GM21423 (cell line): ENCODE measurements around the gene IGFBP6.
"Not testable (repeated sequence)": the region's sequence is repeated elsewhere in the genome, so short reads cannot be mapped to it uniquely, and the experiment has no call there.

Experiments used
- ATAC-seq: cut with Tn5 transposase; IDR thresholded peaks from one replicate; pipeline ENCODE4 v1.9.1; 2021; ENCODE audit warnings: mild to moderate bottlenecking, moderate library complexity; ENCODE audit not compliant: unreplicated experiment

The IGFBP6 gene

DNA sequence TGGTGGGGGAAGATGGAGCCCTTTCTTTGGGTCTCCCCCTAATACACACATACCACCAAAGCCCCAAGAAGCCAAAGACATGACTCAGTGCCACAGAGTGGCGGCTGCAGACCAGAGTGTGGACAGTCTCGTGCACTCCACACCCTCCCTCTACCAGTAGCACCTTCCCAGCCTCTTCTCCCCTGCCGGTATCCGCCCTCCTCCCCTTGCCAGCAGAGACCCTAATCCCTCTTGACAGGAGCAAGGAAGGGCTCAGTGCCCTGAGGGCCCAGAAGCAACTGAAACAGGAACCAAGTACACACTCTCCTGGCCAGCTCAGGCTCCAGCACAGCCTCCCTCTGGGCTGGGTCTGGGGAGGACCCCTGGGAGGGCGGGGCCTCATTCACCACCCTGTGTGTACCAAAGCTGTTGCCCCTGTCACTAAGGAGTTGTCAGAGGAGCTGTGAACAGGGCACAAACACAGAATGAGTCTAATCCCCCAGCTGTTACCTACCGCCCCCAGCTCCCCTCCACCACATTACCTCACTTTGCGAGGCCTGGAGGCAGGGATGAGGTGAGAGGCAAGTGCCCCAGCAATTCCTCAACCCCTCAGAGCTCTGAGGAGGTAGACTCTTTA lies 26.5 kb upstream of the IGFBP6 start:
- ATAC-seq: no peak

GRCh38 chr12:53071591-53072551 lies 25.6 kb upstream of the IGFBP6 start:
- no peak for ATAC-seq

- no peak for ATAC-seq
Measured at GRCh38 chr12:53073881-53074280, 23.6 kb upstream of the IGFBP6 start.

DNA sequence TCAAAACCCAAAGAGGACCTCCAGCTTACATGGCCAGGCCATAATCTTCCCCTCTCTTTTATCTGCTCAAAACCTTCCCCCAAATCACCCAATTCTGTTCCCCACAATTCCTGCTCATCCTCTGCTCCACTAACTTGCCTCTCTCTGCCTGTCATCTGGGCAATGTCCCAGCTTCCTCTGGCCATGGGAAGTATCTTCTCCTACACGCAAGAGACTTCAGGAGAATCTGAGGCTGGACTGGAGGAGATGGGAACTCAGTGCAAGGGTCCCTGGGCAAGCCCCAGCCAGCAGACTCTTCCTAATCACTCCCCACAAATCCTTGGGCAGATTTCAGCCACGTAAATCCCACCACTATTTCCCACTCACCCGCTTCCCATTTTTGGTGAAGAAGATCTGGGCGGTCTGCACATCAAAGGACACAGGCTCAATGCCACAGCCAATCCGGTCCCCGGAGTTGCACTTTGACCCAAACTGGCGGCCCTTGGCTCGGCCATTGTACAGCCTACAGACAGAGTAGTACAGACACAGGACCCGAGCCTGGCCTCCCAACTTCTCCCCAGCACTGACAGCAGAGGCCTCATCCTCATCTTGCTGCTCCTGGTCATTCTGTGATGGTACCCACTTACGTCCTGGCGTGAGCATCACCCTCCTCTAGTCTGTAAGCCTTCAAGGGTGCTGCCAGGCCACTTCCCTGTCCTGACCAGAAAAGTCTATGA lies 23.0 kb upstream of the IGFBP6 start:
- ATAC-seq: no peak

DNA sequence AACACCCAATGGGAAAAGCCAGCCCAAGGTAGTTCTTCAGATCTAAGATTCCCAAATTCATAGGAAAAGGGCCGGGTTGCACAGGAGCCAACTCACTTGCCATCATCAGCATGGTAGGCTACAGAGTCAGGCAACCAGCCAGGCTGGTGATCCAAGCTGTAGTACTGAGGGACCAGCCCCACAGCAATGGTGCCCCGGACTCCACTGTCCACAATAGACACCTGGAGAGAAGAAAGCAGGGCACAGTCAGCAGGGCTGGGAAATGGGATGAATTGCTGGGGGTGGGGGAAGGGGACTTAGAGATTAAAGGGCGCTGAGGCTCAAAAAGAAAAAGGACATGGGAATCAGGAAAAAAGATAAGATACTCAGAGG lies 22.5 kb upstream of the IGFBP6 start:
- ATAC-seq: no peak

DNA sequence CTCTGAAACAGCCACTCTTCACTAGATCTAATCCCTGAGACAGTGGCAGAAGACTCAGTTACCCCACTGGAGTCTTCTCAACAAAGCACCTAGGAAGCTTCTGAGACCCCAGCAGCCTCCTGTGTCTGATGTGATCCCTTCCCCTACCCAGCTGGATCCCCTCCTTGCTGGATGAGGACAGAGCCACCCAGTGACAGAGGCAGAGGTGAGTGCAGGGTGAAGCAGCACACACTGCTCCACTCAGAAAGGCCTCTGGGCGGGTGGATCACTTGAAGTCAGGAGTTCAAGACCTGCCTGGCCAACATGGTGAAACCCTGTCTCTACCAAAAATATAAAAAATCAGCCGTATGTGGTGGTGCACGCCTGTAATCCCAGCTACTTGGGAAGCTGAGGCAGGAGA lies 21.0 kb upstream of the IGFBP6 start:
- no peak for ATAC-seq

DNA sequence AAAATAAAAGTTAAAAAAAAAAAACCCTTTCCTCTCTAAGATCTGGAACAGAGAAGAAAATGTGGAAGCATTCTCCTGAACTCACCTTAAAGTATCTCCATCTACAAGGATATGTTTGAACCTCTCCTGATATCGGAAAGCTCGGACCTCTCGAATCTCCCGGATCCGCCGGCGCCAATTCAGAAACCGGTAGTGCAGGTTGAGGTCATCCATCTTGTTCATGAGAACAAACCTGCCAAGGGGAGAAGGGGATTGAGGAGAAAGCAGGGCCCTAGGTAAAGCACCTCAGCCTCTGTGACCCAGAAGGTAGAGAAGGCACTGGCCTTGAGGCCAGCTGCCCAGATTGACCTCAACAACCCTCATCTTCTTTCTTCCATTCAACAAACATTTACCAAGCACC lies 20.4 kb upstream of the IGFBP6 start:
- ATAC-seq: no peak

DNA sequence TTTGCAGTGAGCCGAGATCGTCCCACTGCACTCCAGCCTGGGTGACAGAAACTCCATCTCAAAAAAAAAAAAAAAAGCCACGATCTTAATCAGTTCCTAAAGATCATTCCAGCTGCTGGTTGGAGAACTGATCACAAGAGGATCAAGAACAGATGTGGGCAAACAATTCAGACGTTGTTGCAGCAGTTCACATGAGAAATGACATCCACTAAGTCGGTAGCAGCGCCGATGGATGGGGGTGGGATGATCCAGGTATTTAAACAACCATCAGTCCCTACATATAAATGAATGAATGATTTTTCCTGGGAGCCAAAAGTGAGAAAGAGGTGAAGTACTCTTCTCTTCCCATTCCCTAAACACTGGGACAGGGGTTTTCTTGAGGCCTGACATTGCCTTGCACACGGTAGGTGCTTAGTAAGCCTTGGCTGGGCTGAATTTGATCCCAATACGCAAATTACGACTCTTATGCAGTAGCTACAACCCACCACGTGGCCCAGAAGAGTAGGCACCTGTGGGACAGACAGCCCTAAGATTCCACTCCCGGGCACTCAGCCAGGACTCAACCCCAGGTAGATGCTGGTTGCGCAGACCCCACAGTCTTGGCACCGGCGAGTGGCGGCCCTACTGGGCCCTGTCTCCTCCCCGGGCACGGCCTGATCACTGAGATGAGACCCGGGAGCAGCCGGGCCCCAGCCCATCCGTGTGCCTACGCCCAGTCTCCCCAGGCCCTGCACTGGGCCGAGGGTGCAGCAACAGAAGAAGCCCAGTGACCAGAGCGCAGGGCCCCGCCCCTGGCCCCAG lies 18.8 kb upstream of the IGFBP6 start:
- peak; percentile 9 for ATAC-seq

GRCh38 chr12:53079226-53080117 lies 18.0 kb upstream of the IGFBP6 start, which contains the start of gene SPRYD3:
Gene SPRYD3 (minus strand): TSS chr12:53079390. CDS start chr12:53079333, 57 bp downstream.
- ATAC-seq: peak; percentile 99

GRCh38 chr12:53082637-53083175 lies 14.8 kb upstream of the IGFBP6 start:
- no peak for ATAC-seq

GRCh38 chr12:53086361-53086760 lies 11.1 kb upstream of the IGFBP6 start:
- ATAC-seq: no peak

- no peak for ATAC-seq
Measured at GRCh38 chr12:53090105-53090504, 7.4 kb upstream of the IGFBP6 start.

- no peak for ATAC-seq
Measured at GRCh38 chr12:53090554-53090953, 6.9 kb upstream of the IGFBP6 start.

- ATAC-seq: no peak
Measured at GRCh38 chr12:53091756-53092155, 5.7 kb upstream of the IGFBP6 start.

- no peak for ATAC-seq
Measured at GRCh38 chr12:53093777-53094393, 3.6 kb upstream of the IGFBP6 start.

GRCh38 chr12:53094394-53094787 lies 3.1 kb upstream of the IGFBP6 start:
- ATAC-seq: no peak

DNA sequence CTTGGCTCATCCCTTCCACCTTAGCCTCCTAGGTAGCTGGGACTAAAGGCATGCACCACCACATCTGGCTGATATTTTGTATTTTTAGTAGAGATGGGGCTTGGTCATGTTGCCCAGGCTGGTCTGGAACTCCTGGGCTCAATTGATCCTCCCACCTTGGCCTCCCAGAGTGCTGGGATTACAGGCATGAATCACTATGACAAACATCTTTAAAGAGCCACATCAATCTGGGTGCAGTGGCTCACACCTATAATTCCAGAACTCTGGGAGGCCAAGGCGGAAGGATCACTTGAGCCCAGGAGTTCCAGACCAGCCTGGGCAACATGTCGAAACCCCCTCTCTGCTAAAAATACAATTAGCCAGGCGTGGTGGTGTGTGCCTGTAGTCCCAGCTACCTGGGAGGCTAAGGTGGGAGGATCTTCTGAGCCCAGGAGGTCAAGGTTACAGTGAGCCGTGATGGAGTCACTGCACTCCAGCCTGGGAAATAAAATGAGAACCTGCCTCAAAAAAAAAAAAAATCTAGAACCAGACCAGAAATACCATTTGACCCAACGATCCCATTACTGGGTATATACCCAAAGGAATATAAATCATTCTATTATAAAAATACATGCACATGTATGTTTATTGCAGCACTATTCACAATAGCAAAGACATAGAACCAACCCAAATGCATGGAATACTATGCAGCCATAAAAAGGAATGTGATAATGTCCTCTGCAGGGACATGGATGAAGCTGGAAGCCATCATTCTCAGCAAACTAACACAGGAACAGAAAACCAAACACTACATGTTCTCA lies 2.5 kb upstream of the IGFBP6 start:
- ATAC-seq: not testable (repeated sequence)

DNA sequence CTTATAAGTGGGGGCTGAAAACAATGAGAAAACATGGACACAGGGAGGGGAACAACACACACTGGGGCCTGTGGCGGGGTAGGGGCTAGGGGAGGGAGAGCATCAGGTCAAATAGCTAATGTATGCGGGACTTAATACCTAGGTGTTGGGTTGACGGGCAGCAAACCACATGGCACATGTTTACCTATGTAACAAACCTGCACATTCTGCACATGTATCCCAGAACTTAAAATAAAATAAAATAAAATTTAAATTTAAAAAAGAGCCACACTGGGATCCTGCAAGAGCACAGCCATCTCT lies 1.9 kb upstream of the IGFBP6 start:
- ATAC-seq: not testable (repeated sequence)
